OCI-LY7 (cell line): ENCODE data around the gene PHEX. TPM values are rescaled to one million over a fixed set of nuclear protein-coding genes. Genes with fewer than 3 reads are reported as not detected.

ENCODE experiments used
- BruUV-seq: library from RNA; stranded (reverse); fragments of 400-500 nt; replicated peaks from 2 replicates; lab custom pipeline; 2021; lab: Mats Ljungman, UMichigan
- CTCF ChIA-PET: fragments of 300-600 bp; sonication (Branson Sonifier 250); formaldehyde crosslinking; loops from one replicate; lab custom pipeline; 2022; ENCODE audit warnings: antibody characterized with exemption; ENCODE audit not compliant: unreplicated experiment; lab: Charles Lee
- POLR2A ChIA-PET: fragments of 300-600 bp; sonication (Branson Sonifier 250); formaldehyde crosslinking; loops from one replicate; lab custom pipeline; 2022; ENCODE audit warnings: antibody characterized with exemption; lab: Charles Lee
- DNase-seq: peaks from one replicate; pipeline ENCODE4 v3.0.0-alpha.2; 2015; ENCODE audit warnings: low spot score
- H2AFZ ChIP-seq: fragments of 200-600 bp; sonication (generic), shearing (Covaris generic); 2 replicates; pipeline ENCODE4 v1.6.1; 2014; ENCODE audit warnings: mild to moderate bottlenecking, antibody characterized with exemption, low read length, moderate library complexity
- H3K27ac ChIP-seq: fragments of 200-600 bp; sonication (generic); 2 replicates; pipeline ENCODE4 v1.5.1; 2014; ENCODE audit warnings: mixed run types, low read depth, mild to moderate bottlenecking, moderate library complexity, low read length, inconsistent platforms; ENCODE audit not compliant: poor library complexity, severe bottlenecking
- H3K36me3 ChIP-seq: fragments of 200-600 bp; sonication (generic); 2 replicates; pipeline ENCODE4 v1.6.1; 2014; ENCODE audit warnings: mild to moderate bottlenecking, antibody characterized with exemption, low read length, moderate library complexity, mixed read lengths; ENCODE audit not compliant: insufficient read depth
- H3K4me1 ChIP-seq: fragments of 200-600 bp; sonication (generic); 2 replicates; pipeline ENCODE4 v1.5.1; 2014; ENCODE audit warnings: mild to moderate bottlenecking, low read length; ENCODE audit not compliant: insufficient read depth, poor library complexity, severe bottlenecking
- H3K4me2 ChIP-seq: fragments of 200-600 bp; sonication (generic); 2 replicates; pipeline ENCODE4 v1.6.1; 2014; ENCODE audit warnings: mild to moderate bottlenecking, low read length
- H3K4me3 ChIP-seq: fragments of 200-600 bp; sonication (generic); 2 replicates; pipeline ENCODE4 v1.5.1; 2014; ENCODE audit warnings: mild to moderate bottlenecking, low read depth, low read length; ENCODE audit not compliant: poor library complexity, severe bottlenecking
- H3K79me2 ChIP-seq: fragments of 200-600 bp; sonication (generic); 2 replicates; pipeline ENCODE4 v1.6.1; 2016; ENCODE audit warnings: low read depth, mild to moderate bottlenecking, low read length, moderate library complexity, mixed read lengths; ENCODE audit not compliant: insufficient read depth
- H3K9me2 ChIP-seq: fragments of 200-600 bp; sonication (generic); 2 replicates; pipeline ENCODE4 v1.6.1; 2016; ENCODE audit warnings: mild to moderate bottlenecking, low read length, mixed read lengths; ENCODE audit not compliant: insufficient read depth
- H3K9me3 ChIP-seq: fragments of 200-600 bp; sonication (generic); 2 replicates; pipeline ENCODE4 v1.6.1; 2014; ENCODE audit warnings: mild to moderate bottlenecking, mixed run types, low read length, mixed read lengths
- H4K20me1 ChIP-seq: fragments of 200-600 bp; sonication (generic); 2 replicates; pipeline ENCODE4 v1.6.1; 2014; ENCODE audit warnings: mild to moderate bottlenecking, antibody characterized with exemption, low read length, moderate library complexity, mixed read lengths; ENCODE audit not compliant: insufficient read depth
- CTCF ChIP-seq: fragments of 200-600 bp; sonication (generic); conservative IDR thresholded peaks from 2 replicates; pipeline ENCODE4 v1.5.1; 2014; ENCODE audit warnings: mild to moderate bottlenecking, antibody characterized with exemption, low read length, moderate library complexity, mixed read lengths
- EZH2phosphoT487 ChIP-seq: fragments of 200-600 bp; sonication (generic); IDR thresholded peaks from 2 replicates; pipeline ENCODE4 v1.6.1; 2018; ENCODE audit warnings: low read depth, borderline replicate concordance, mild to moderate bottlenecking, mixed run types, antibody characterized with exemption, low read length, moderate library complexity, mixed read lengths
- intact Hi-C: fragments of 100-400 bp; cut with micrococcal nuclease; formaldehyde crosslinking; loops from one replicate; pipeline ENCODE4 v1.10.0; 2022; ENCODE audit not compliant: unreplicated experiment
- total RNA-seq, 2 experiments: library from RNA; depleted of rRNA in 1 of 2; stranded (reverse); fragments of >200 nt in 1 of 2; shearing (Covaris generic) in 1 of 2; gene quantifications; 2 replicates each; pipeline ENCODE4 v1.2.3, GENCODE V29; 2014 to 2022

PHEX gene
- total RNA-seq, 2 experiments from 2014 or later = 0.09 TPM; not detected in 1

- BruUV-seq = no TSS peak
Observed at GRCh38 chrX:22220941-22221340, 188.8 kb downstream of the PHEX start.

GRCh38 chrX:22234380-22234779 lies 202.3 kb downstream of the PHEX start:
- CTCF ChIA-PET = no interaction called here

More at GRCh38 chrX:22220941-22221340, 188.8 kb downstream of the PHEX start:
- H3K4me1 ChIP-seq = no peaks in the 10 kb centered on the region
- H2AFZ ChIP-seq = no peak overlapping the region
- H3K27ac ChIP-seq = no peak overlapping the region
- CTCF ChIA-PET = no interaction called here
- no peaks in the 10 kb centered on the region for H3K9me3 ChIP-seq
- intact Hi-C loops = no loop called here
- no peaks in the 10 kb centered on the region for H3K9me2 ChIP-seq
- H3K4me2 ChIP-seq = no peak overlapping the region
- H3K36me3 ChIP-seq = no peaks in the 10 kb centered on the region
- TF ChIP-seq EZH2phosphoT487 = no peak
- TF ChIP-seq CTCF = no peak
- H4K20me1 ChIP-seq = no peaks in the 10 kb centered on the region
- no peaks in the 10 kb centered on the region for H3K79me2 ChIP-seq
- no peak overlapping the region for H3K4me3 ChIP-seq
- POLR2A ChIA-PET = no interaction called here
- DNase-seq = no peak

More at GRCh38 chrX:22234380-22234779, 202.3 kb downstream of the PHEX start:
- POLR2A ChIA-PET = interaction anchor here (0.6 kb wide), 1 partner anchor 26 kb away, joined by 5 read pairs; no protein-coding TSS in a partner anchor
- Histone ChIP-seq H3K4me2 (no peak overlapping the region), H3K4me3 (no peak overlapping the region), H3K27ac (no peak overlapping the region), H3K9me2 (no peaks in the 10 kb centered on the region), H3K9me3 (no peaks in the 10 kb centered on the region), H2AFZ (no peak overlapping the region), H3K4me1 (no peaks in the 10 kb centered on the region), H3K36me3 (no peaks in the 10 kb centered on the region), H4K20me1 (no peaks in the 10 kb centered on the region), H3K79me2 (no peaks in the 10 kb centered on the region)
- intact Hi-C loops = no loop called here
- no TSS peak for BruUV-seq
- TF ChIP-seq EZH2phosphoT487 (no peak), CTCF (no peak)
- DNase-seq = no peak
